ENCODE measurements around the gene CIAO1. TPM values are rescaled to one million over a fixed set of nuclear protein-coding genes. Genes with fewer than 3 reads are reported as not detected.
A peak's percentile ranks its signal among the peaks of the same experiment; 100 is the strongest.

The CIAO1 gene
- total and polyA plus RNA-seq, 4 donors: 43.0 to 80.4 (median 47.0) TPM

DNA sequence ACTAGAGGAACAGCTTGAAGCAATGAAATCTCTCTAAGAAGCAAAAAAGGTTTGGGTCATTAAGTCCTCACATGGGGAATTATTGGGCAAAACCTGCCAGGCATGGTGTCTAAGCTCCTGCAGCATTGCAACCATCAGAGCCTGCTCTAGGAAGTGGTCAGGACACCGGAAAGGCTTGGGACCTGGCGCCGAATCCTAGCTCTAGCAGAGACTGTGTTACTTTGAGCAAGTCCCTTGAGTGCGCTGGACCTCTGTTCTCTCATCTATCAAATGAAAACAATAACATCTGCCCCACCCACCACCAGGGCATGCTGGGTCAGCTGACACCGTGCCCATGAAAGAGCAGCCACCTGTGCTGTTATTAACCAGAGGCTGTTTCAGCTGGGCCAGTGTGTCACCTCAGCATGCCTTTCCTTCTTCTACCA lies 6.5 kb upstream of the CIAO1 start:
- no peak overlapping the region for H3K9ac ChIP-seq (ENCODE audit: low read depth in 1 of 2, low read length in 2 of 2)
- WGBS: 69% methylated on average over 5 of the region's 5 CpGs
- no peaks in the 10 kb centered on the region for H3K9me3 ChIP-seq (ENCODE audit: control insufficient read depth in 4 of 4, low read length in 3 of 4)
- H3K27ac ChIP-seq (ENCODE audit: low read depth in 1 of 2, low read length in 2 of 2): peak overlapping the region; percentile 87 to 95
- H3K36me3 ChIP-seq (ENCODE audit: control insufficient read depth in 4 of 4, insufficient read depth in 3 of 4, low read depth in 1 of 4, low read length in 3 of 4): peaks cover 0 to 6% (median 4%) of the 10 kb centered on the region in 4 donors
- no peaks in the 10 kb centered on the region for H3K27me3 ChIP-seq (ENCODE audit: control insufficient read depth in 4 of 4, insufficient read depth in 4 of 4, low read length in 3 of 4)
- peaks cover 18 to 58% (median 46%) of the 10 kb centered on the region in 4 donors for H3K4me1 ChIP-seq (ENCODE audit: control insufficient read depth in 4 of 4, insufficient read depth in 4 of 4, low read length in 3 of 4)
- TF ChIP-seq, protein P1, sequence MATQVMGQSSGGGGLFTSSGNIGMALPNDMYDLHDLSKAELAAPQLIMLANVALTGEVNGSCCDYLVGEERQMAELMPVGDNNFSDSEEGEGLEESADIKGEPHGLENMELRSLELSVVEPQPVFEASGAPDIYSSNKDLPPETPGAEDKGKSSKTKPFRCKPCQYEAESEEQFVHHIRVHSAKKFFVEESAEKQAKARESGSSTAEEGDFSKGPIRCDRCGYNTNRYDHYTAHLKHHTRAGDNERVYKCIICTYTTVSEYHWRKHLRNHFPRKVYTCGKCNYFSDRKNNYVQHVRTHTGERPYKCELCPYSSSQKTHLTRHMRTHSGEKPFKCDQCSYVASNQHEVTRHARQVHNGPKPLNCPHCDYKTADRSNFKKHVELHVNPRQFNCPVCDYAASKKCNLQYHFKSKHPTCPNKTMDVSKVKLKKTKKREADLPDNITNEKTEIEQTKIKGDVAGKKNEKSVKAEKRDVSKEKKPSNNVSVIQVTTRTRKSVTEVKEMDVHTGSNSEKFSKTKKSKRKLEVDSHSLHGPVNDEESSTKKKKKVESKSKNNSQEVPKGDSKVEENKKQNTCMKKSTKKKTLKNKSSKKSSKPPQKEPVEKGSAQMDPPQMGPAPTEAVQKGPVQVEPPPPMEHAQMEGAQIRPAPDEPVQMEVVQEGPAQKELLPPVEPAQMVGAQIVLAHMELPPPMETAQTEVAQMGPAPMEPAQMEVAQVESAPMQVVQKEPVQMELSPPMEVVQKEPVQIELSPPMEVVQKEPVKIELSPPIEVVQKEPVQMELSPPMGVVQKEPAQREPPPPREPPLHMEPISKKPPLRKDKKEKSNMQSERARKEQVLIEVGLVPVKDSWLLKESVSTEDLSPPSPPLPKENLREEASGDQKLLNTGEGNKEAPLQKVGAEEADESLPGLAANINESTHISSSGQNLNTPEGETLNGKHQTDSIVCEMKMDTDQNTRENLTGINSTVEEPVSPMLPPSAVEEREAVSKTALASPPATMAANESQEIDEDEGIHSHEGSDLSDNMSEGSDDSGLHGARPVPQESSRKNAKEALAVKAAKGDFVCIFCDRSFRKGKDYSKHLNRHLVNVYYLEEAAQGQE (IDR thresholded peaks at IDR 0.05): no peak
- TF ChIP-seq SP1 (IDR thresholded peaks at IDR 0.05) (no peak), RXRA (IDR thresholded peaks at IDR 0.05) (no peak)
- TF ChIP-seq, protein P2, sequence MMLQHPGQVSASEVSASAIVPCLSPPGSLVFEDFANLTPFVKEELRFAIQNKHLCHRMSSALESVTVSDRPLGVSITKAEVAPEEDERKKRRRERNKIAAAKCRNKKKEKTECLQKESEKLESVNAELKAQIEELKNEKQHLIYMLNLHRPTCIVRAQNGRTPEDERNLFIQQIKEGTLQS (IDR thresholded peaks at IDR 0.05): no peak
- no peak overlapping the region for H3K4me3 ChIP-seq (ENCODE audit: low read depth in 1 of 3, low read length in 3 of 3)
- no peak for DNase-seq (ENCODE audit: low spot score)

DNA sequence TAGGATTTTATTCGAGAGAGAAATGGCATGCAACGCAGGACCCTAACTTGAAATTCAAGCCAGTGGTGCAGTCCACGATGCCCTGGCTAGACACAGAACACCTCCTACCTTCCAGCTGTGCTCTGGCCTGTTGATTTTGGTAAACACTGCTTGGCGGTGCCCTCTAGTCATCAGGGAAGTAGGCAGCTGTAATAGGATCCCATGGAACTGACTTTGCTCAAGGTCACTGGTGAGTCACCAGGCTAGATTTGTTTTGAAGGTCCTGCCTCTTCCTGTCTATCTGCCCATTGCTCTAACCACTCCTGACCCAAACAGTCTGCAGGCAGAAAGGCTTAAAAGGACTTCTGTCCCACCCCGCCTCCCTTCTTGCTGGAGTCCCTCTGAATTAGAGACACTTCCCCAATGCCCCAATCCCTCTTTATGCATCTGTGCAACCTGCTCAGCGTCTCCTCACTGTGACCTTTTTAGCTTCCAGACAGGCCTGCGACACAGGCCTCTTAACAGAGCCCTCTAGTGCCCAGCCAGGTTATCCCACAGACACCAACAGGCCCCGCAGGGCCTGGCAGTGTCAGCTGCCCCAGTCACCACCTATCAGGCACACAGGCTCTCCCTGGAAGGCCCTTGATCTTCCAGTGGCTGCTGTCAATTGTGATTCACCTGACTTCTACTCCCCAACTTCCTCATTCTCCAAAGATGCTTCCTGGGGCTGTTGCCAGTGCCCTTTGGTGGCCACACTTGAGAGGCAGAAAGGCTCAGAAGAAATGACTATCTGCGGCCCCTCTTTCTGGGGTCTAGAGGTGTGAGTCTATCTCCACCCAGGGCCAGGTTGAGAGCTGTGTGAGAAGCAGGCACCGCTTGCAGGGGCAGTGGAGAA lies 5.4 kb upstream of the CIAO1 start:
- Histone ChIP-seq H3K36me3 (ENCODE audit: control insufficient read depth in 4 of 4, insufficient read depth in 3 of 4, low read depth in 1 of 4, low read length in 3 of 4) (peaks cover 0 to 3% (median under 1%) of the 10 kb centered on the region in 4 donors), H3K9ac (ENCODE audit: low read depth in 1 of 2, low read length in 2 of 2) (peak overlapping the region in 1 of 2 donors; percentile 50), H3K27ac (ENCODE audit: low read depth in 1 of 2, low read length in 2 of 2) (peak overlapping the region; percentile 87 to 95), H3K27me3 (ENCODE audit: control insufficient read depth in 4 of 4, insufficient read depth in 4 of 4, low read length in 3 of 4) (no peaks in the 10 kb centered on the region), H3K4me3 (ENCODE audit: low read depth in 1 of 3, low read length in 3 of 3) (no peak overlapping the region), H3K4me1 (ENCODE audit: control insufficient read depth in 4 of 4, insufficient read depth in 4 of 4, low read length in 3 of 4) (peaks cover 18 to 64% (median 52%) of the 10 kb centered on the region in 4 donors), H3K9me3 (ENCODE audit: control insufficient read depth in 4 of 4, low read length in 3 of 4) (no peaks in the 10 kb centered on the region)
- WGBS: 32% methylated on average over 10 of the region's 10 CpGs
- TF ChIP-seq, protein P1 (IDR thresholded peaks at IDR 0.05): peak; percentile 84
- TF ChIP-seq, protein P3, sequence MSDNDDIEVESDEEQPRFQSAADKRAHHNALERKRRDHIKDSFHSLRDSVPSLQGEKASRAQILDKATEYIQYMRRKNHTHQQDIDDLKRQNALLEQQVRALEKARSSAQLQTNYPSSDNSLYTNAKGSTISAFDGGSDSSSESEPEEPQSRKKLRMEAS (IDR thresholded peaks at IDR 0.05): peak; percentile 97
- TF ChIP-seq, protein P2 (IDR thresholded peaks at IDR 0.05): peak; percentile 99
- TF ChIP-seq TAF1 (conservative IDR thresholded peaks at IDR 0.05) (peak; percentile 77), HNF4A (conservative IDR thresholded peaks at IDR 0.05) (peak; percentile 87 to 93), EGR1 (IDR thresholded peaks at IDR 0.05; ENCODE audit: low read depth in 2 of 2) (peak; percentile 43 to 75), RXRA (IDR thresholded peaks at IDR 0.05) (peak; percentile 82 to 89), GABPA (IDR thresholded peaks at IDR 0.05 in 1 of 2, conservative IDR thresholded peaks at IDR 0.05 in 1 of 2) (peak in 1 of 2 donors; percentile 82), JUND (IDR thresholded peaks at IDR 0.05) (peak; percentile 100), RAD21 (IDR thresholded peaks at IDR 0.05) (peak; percentile 55), FOXA2 (IDR thresholded peaks at IDR 0.05) (peak; percentile 98), FOXA1 (IDR thresholded peaks at IDR 0.05) (peak; percentile 97), SP1 (IDR thresholded peaks at IDR 0.05) (peak; percentile 95), HNF4G (IDR thresholded peaks at IDR 0.05) (peak; percentile 67), NR2F2 (IDR thresholded peaks at IDR 0.05) (peak; percentile 76), YY1 (IDR thresholded peaks at IDR 0.05) (peak; percentile 81)
- TF ChIP-seq, protein P4, sequence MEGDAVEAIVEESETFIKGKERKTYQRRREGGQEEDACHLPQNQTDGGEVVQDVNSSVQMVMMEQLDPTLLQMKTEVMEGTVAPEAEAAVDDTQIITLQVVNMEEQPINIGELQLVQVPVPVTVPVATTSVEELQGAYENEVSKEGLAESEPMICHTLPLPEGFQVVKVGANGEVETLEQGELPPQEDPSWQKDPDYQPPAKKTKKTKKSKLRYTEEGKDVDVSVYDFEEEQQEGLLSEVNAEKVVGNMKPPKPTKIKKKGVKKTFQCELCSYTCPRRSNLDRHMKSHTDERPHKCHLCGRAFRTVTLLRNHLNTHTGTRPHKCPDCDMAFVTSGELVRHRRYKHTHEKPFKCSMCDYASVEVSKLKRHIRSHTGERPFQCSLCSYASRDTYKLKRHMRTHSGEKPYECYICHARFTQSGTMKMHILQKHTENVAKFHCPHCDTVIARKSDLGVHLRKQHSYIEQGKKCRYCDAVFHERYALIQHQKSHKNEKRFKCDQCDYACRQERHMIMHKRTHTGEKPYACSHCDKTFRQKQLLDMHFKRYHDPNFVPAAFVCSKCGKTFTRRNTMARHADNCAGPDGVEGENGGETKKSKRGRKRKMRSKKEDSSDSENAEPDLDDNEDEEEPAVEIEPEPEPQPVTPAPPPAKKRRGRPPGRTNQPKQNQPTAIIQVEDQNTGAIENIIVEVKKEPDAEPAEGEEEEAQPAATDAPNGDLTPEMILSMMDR (IDR thresholded peaks at IDR 0.05; ENCODE audit: low read depth, low read length, missing input control): peak; percentile 13
- TF ChIP-seq, protein P5, sequence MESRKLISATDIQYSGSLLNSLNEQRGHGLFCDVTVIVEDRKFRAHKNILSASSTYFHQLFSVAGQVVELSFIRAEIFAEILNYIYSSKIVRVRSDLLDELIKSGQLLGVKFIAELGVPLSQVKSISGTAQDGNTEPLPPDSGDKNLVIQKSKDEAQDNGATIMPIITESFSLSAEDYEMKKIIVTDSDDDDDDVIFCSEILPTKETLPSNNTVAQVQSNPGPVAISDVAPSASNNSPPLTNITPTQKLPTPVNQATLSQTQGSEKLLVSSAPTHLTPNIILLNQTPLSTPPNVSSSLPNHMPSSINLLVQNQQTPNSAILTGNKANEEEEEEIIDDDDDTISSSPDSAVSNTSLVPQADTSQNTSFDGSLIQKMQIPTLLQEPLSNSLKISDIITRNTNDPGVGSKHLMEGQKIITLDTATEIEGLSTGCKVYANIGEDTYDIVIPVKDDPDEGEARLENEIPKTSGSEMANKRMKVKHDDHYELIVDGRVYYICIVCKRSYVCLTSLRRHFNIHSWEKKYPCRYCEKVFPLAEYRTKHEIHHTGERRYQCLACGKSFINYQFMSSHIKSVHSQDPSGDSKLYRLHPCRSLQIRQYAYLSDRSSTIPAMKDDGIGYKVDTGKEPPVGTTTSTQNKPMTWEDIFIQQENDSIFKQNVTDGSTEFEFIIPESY (IDR thresholded peaks at IDR 0.05): peak; percentile 85
- DNase-seq (ENCODE audit: low spot score): peak; percentile 46

All from liver (tissue), 9 donors.